Measurements from ENCODE around the gene GH2.

Gene GH2

GRCh38 chr17:63841350-63842172, 40.2 kb downstream of the GH2 start:
- no peak for TF ChIP-seq CTCF (IDR thresholded peaks at IDR 0.05; ENCODE audit: low read depth, low read length)
- H3K4me3 ChIP-seq (replicated peaks in 1 of 2; ENCODE audit: low read depth in 2 of 2, low read length in 2 of 2), result peak overlapping the region; percentile 90
- DNase-seq (ENCODE audit: low read depth in 2 of 2), result peak; percentile 45 to 74

- H3K4me3 ChIP-seq (replicated peaks in 1 of 2; ENCODE audit: low read depth in 2 of 2, low read length in 2 of 2), result peak overlapping the region; percentile 90
- no peak for TF ChIP-seq CTCF (IDR thresholded peaks at IDR 0.05; ENCODE audit: low read depth, low read length)
- peak in 1 of 2 donors; percentile 52 for DNase-seq (ENCODE audit: low read depth in 2 of 2)
These were observed 41.0 kb downstream of the GH2 start for GRCh38 chr17:63840591-63841349.

GRCh38 chr17:63838631-63839171, 43.0 kb downstream of the GH2 start:
- DNase-seq (ENCODE audit: low read depth in 2 of 2), result peak; percentile 77 to 96
- no peak for TF ChIP-seq CTCF (IDR thresholded peaks at IDR 0.05; ENCODE audit: low read depth, low read length)
- no peak overlapping the region for H3K4me3 ChIP-seq (replicated peaks in 1 of 2; ENCODE audit: low read depth in 2 of 2, low read length in 2 of 2)

GRCh38 chr17:63837962-63838600, 43.7 kb downstream of the GH2 start:
- no peak for DNase-seq (ENCODE audit: low read depth in 2 of 2)
- TF ChIP-seq CTCF (IDR thresholded peaks at IDR 0.05; ENCODE audit: low read depth, low read length), result no peak
- no peak overlapping the region for H3K4me3 ChIP-seq (replicated peaks in 1 of 2; ENCODE audit: low read depth in 2 of 2, low read length in 2 of 2)

- TF ChIP-seq CTCF (IDR thresholded peaks at IDR 0.05; ENCODE audit: low read depth, low read length), result no peak
- DNase-seq (ENCODE audit: low read depth in 2 of 2), result no peak
- no peak overlapping the region for H3K4me3 ChIP-seq (replicated peaks in 1 of 2; ENCODE audit: low read depth in 2 of 2, low read length in 2 of 2)
These were observed 44.3 kb downstream of the GH2 start for GRCh38 chr17:63837480-63837879.

GRCh38 chr17:63836811-63837210, 44.9 kb downstream of the GH2 start:
- no peak overlapping the region for H3K4me3 ChIP-seq (replicated peaks in 1 of 2; ENCODE audit: low read depth in 2 of 2, low read length in 2 of 2)
- no peak for TF ChIP-seq CTCF (IDR thresholded peaks at IDR 0.05; ENCODE audit: low read depth, low read length)
- DNase-seq (ENCODE audit: low read depth in 2 of 2), result no peak
